Smooth muscle cell (in vitro differentiated cells): ENCODE results near the gene FANCD2OS. TPM values are rescaled to one million over a fixed set of nuclear protein-coding genes. Genes with fewer than 3 reads are reported as not detected.
"Not testable (repeated sequence)": the region's sequence is repeated elsewhere in the genome, so short reads cannot be mapped to it uniquely, and the experiment has no call there.

Source experiments
- DNase-seq: peaks from one replicate; lab custom pipeline; 2025; ENCODE audit not compliant: unreplicated experiment; lab: John Stamatoyannopoulos, UW
- H2AFZ ChIP-seq: fragments of 200-600 bp; sonication (generic); 2 replicates; pipeline ENCODE4 v1.6.0; 2016; ENCODE audit warnings: antibody characterized with exemption, low read depth, mild to moderate bottlenecking
- H3F3A ChIP-seq: fragments of 200-600 bp; sonication (generic); 2 replicates; pipeline ENCODE4 v1.6.0; 2017; ENCODE audit warnings: antibody characterized with exemption, low read depth
- H3K27ac ChIP-seq: fragments of 200-600 bp; sonication (generic); 2 replicates; pipeline ENCODE4 v1.5.1; 2016; ENCODE audit warnings: low read depth, mild to moderate bottlenecking
- H3K27me3 ChIP-seq: fragments of 200-600 bp; sonication (generic); 2 replicates; pipeline ENCODE4 v1.6.1; 2016; ENCODE audit warnings: low read depth, mild to moderate bottlenecking
- H3K36me3 ChIP-seq: fragments of 200-600 bp; sonication (generic); 2 replicates; pipeline ENCODE4 v1.5.1; 2016; ENCODE audit warnings: low read depth
- H3K4me1 ChIP-seq: fragments of 200-600 bp; sonication (generic); 2 replicates; pipeline ENCODE4 v1.5.1; 2016; ENCODE audit warnings: low read depth
- H3K4me2 ChIP-seq: fragments of 200-600 bp; sonication (generic); 2 replicates; pipeline ENCODE4 v1.6.0; 2016; ENCODE audit warnings: mild to moderate bottlenecking
- H3K4me3 ChIP-seq: fragments of 200-600 bp; sonication (generic); 2 replicates; pipeline ENCODE4 v1.5.1; 2016; ENCODE audit warnings: mild to moderate bottlenecking
- H3K79me2 ChIP-seq: fragments of 200-600 bp; sonication (generic); 2 replicates; pipeline ENCODE4 v1.6.0; 2016; ENCODE audit warnings: low read depth, mild to moderate bottlenecking
- H3K9ac ChIP-seq: fragments of 200-600 bp; sonication (generic); 2 replicates; pipeline ENCODE4 v1.6.0; 2016; ENCODE audit warnings: low read depth
- H3K9me3 ChIP-seq: fragments of 200-600 bp; sonication (generic); replicated peaks from 2 replicates; pipeline ENCODE4 v1.5.1; 2016; ENCODE audit warnings: low read depth
- H4K20me1 ChIP-seq: fragments of 200-600 bp; sonication (generic); 2 replicates; pipeline ENCODE4 v1.6.0; 2016; ENCODE audit warnings: low read depth
- CTCF ChIP-seq: fragments of 200-600 bp; sonication (generic); IDR thresholded peaks from 2 replicates; pipeline ENCODE4 v1.5.1; 2017; ENCODE audit warnings: borderline replicate concordance, mild to moderate bottlenecking, antibody characterized with exemption; ENCODE audit not compliant: insufficient read depth, poor library complexity, severe bottlenecking
- WGBS: methylation state at CpG from one replicate; pipeline ENCODE4 v1.1.7; 2016; ENCODE audit warnings: low lambda C conversion rate; 5-methylcytosine and 5-hydroxymethylcytosine counted together
- polyA plus RNA-seq: library from polyadenylated mRNA; unstranded; fragments of >200 nt; fragmentation: Nextera tagmentation; extraction: Ambion mirVana; gene quantifications from 2 replicates; pipeline ENCODE4 v1.2.1, GENCODE V29; 2016
- total RNA-seq: library from RNA; depleted of rRNA; stranded (reverse); fragments of >200 nt; gene quantifications from 2 replicates; pipeline ENCODE4 v1.2.3, GENCODE V29; 2014

The FANCD2OS gene
- total and polyA plus RNA-seq, 2 experiments from 2014 or later, result not detected

- Histone ChIP-seq H3K36me3 (no peaks in the 10 kb centered on the region), H3K9ac (no peak overlapping the region), H3K27me3 (no peaks in the 10 kb centered on the region), H3K4me1 (no peaks in the 10 kb centered on the region), H3K4me3 (no peak overlapping the region), H4K20me1 (no peaks in the 10 kb centered on the region), H2AFZ (no peak overlapping the region), H3F3A (no peaks in the 10 kb centered on the region), H3K9me3 (no peaks in the 10 kb centered on the region), H3K27ac (no peak overlapping the region), H3K79me2 (no peaks in the 10 kb centered on the region), H3K4me2 (no peak overlapping the region)
- no peak for TF ChIP-seq CTCF
- no peak for DNase-seq
- 97% methylated on average over 24 of the region's 25 CpGs for WGBS
These were observed 28.5 kb upstream of the FANCD2OS start for GRCh38 chr3:10136426-10137005.

GRCh38 chr3:10135872-10136271 is 27.8 kb upstream of the FANCD2OS start:
- not testable (repeated sequence) for H3K27me3 ChIP-seq, H3K4me1 ChIP-seq, DNase-seq, H3K27ac ChIP-seq, H3K4me3 ChIP-seq, H2AFZ ChIP-seq, H3K79me2 ChIP-seq, H3K4me2 ChIP-seq, H3K36me3 ChIP-seq, H3K9ac ChIP-seq, H4K20me1 ChIP-seq, H3K9me3 ChIP-seq, H3F3A ChIP-seq
- WGBS, result 98% methylated on average over 9 of the region's 9 CpGs

GRCh38 chr3:10122724-10123123 is 14.7 kb upstream of the FANCD2OS start:
- no peaks in the 10 kb centered on the region for H3K9me3 ChIP-seq
- H4K20me1 ChIP-seq, result peaks cover 91% of the 10 kb centered on the region
- no peaks in the 10 kb centered on the region for H3F3A ChIP-seq
- H3K9ac ChIP-seq, result no peak overlapping the region
- no peak for DNase-seq
- no peak overlapping the region for H2AFZ ChIP-seq
- H3K27me3 ChIP-seq, result no peaks in the 10 kb centered on the region
- no peak overlapping the region for H3K27ac ChIP-seq
- H3K4me3 ChIP-seq, result no peak overlapping the region
- H3K4me2 ChIP-seq, result no peak overlapping the region
- TF ChIP-seq CTCF, result no peak
- H3K36me3 ChIP-seq, result peaks cover 7% of the 10 kb centered on the region
- peaks cover 67% of the 10 kb centered on the region for H3K79me2 ChIP-seq
- WGBS, result 96% methylated on average over 4 of the region's 4 CpGs
- H3K4me1 ChIP-seq, result no peaks in the 10 kb centered on the region

GRCh38 chr3:10121064-10121463 is 13.0 kb upstream of the FANCD2OS start:
- Histone ChIP-seq H3K4me3 (no peak overlapping the region), H3K4me1 (peaks cover 8% of the 10 kb centered on the region), H3K9me3 (no peaks in the 10 kb centered on the region), H3K9ac (no peak overlapping the region), H4K20me1 (peaks cover 92% of the 10 kb centered on the region), H2AFZ (no peak overlapping the region), H3F3A (no peaks in the 10 kb centered on the region), H3K27me3 (no peaks in the 10 kb centered on the region), H3K4me2 (no peak overlapping the region), H3K27ac (no peak overlapping the region), H3K79me2 (peaks cover 84% of the 10 kb centered on the region), H3K36me3 (peaks cover 4% of the 10 kb centered on the region)
- no peak for TF ChIP-seq CTCF
- DNase-seq, result no peak
- WGBS, result 94% methylated on average over 2 of the region's 2 CpGs
